Epithelial cell of esophagus (primary cell): ENCODE results near the gene ASTN2.

Source experiments
- DNase-seq: peaks from one replicate; pipeline ENCODE4 v3.0.0; 2010; ENCODE audit warnings: low read depth
- H3K4me3 ChIP-seq: 2 replicates; pipeline ENCODE4 v1.5.1; 2011; ENCODE audit warnings: mild to moderate bottlenecking, low read length, control low read depth
- CTCF ChIP-seq: IDR thresholded peaks from 2 replicates; pipeline ENCODE4 v1.5.1; 2011; ENCODE audit warnings: low read depth, mild to moderate bottlenecking, low read length, control low read depth, inconsistent platforms; ENCODE audit not compliant: insufficient read depth; ENCODE audit errors: missing control alignments

The ASTN2 gene

GRCh38 chr9:117434566-117434965 lies 19.7 kb upstream of the ASTN2 start:
- no peak for TF ChIP-seq CTCF
- H3K4me3 ChIP-seq = no peak overlapping the region
- DNase-seq = peak; percentile 8

DNA sequence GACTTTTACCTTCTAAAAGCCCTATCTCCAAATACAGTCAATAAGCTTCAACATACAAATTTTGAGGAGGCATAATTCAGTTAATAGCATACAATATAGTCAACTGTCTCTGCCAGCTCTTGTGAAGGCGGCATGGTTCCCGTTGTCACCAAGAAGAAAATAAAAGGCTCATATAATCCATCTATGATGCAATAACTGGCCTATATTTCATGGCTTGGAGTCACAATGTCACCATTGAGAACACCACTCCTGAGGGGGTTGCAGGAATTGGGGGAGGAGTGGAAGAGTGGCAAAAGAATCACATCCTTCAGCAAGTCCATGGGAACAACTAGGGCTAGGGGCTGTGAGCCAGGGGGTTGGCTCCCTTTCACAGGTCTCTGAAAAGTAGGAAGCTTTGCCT lies 16.0 kb upstream of the ASTN2 start:
- TF ChIP-seq CTCF = no peak
- H3K4me3 ChIP-seq = no peak overlapping the region
- DNase-seq = no peak

GRCh38 chr9:117427357-117427913 lies 12.6 kb upstream of the ASTN2 start:
- TF ChIP-seq CTCF = no peak
- DNase-seq = no peak
- no peak overlapping the region for H3K4me3 ChIP-seq

GRCh38 chr9:117425566-117425965 lies 10.7 kb upstream of the ASTN2 start:
- no peak overlapping the region for H3K4me3 ChIP-seq
- DNase-seq = no peak
- no peak for TF ChIP-seq CTCF

GRCh38 chr9:117424291-117424690 lies 9.4 kb upstream of the ASTN2 start:
- TF ChIP-seq CTCF = no peak
- no peak for DNase-seq
- H3K4me3 ChIP-seq = no peak overlapping the region

DNA sequence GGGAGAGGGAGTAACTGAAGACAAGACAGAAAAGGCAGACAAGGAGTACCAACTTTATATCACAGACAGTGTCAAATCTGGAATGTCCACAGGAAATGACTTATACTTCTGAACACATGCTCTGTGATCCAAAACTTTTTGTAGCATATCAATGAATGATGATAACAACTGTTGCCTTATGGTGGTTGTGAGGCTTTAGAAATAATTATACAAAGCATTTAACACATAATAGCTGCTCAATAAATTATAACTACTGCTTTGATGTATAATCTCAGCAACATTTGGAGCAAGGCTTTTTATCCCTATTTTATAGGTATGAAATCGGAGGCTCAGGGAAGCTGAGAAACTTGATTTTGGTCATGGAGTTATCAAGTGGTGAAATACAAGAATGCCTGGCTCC lies 3.3 kb upstream of the ASTN2 start:
- H3K4me3 ChIP-seq = no peak overlapping the region
- TF ChIP-seq CTCF = no peak
- no peak for DNase-seq

DNA sequence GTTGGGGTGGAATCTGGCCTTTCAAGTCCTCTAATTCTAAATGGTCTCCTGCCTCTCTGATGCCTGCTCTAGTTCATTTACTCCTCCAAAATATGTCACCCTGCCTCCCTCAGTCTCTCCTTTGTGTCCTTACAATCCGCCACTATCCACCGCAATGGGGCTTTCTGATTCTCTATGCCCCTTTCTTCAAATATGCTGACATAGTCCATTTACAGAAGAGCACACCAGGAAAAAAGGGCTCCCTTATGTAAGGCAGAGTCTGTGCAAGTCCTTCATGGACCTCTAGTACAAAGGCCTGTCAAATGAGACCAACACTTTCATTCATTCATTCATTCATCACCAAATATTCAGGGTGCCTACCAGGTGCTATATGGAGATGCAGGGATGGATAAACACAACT lies 2.0 kb upstream of the ASTN2 start:
- TF ChIP-seq CTCF = no peak
- no peak for DNase-seq
- H3K4me3 ChIP-seq = no peak overlapping the region
